ENCODE data around the gene EXOG.

Gene EXOG

GRCh38 chr3:38522002-38522401 lies 25.9 kb downstream of the EXOG start:
- Histone ChIP-seq H3K4me3 (ENCODE audit: severe bottlenecking) (no peak overlapping the region), H3K4me1 (ENCODE audit: insufficient read depth, poor library complexity, severe bottlenecking) (no peaks in the 10 kb centered on the region), H3K36me3 (ENCODE audit: low read depth) (peaks cover 37% of the 10 kb centered on the region), H3K9me3 (ENCODE audit: severe bottlenecking) (no peaks in the 10 kb centered on the region), H3K27ac (ENCODE audit: poor library complexity, severe bottlenecking) (no peak overlapping the region), H3K27me3 (ENCODE audit: insufficient read depth, poor library complexity, severe bottlenecking) (no peaks in the 10 kb centered on the region)
- DNase-seq (ENCODE audit: low spot score): no peak
- TF ChIP-seq CTCF (IDR thresholded peaks at IDR 0.05; ENCODE audit: poor library complexity, severe bottlenecking): no peak
- no peak for ATAC-seq (ENCODE audit: low read depth)

GRCh38 chr3:38524141-38524739 lies 28.1 kb downstream of the EXOG start:
- peaks cover 32% of the 10 kb centered on the region for H3K36me3 ChIP-seq (ENCODE audit: low read depth)
- no peak for TF ChIP-seq CTCF (IDR thresholded peaks at IDR 0.05; ENCODE audit: poor library complexity, severe bottlenecking)
- DNase-seq (ENCODE audit: low spot score) (no peak), ATAC-seq (ENCODE audit: low read depth) (no peak)
- H3K4me1 ChIP-seq (ENCODE audit: insufficient read depth, poor library complexity, severe bottlenecking): no peaks in the 10 kb centered on the region
- H3K27ac ChIP-seq (ENCODE audit: poor library complexity, severe bottlenecking): no peak overlapping the region
- H3K9me3 ChIP-seq (ENCODE audit: severe bottlenecking): no peaks in the 10 kb centered on the region
- H3K27me3 ChIP-seq (ENCODE audit: insufficient read depth, poor library complexity, severe bottlenecking): no peaks in the 10 kb centered on the region
- no peak overlapping the region for H3K4me3 ChIP-seq (ENCODE audit: severe bottlenecking)

- H3K4me3 ChIP-seq (ENCODE audit: severe bottlenecking): no peak overlapping the region
- no peak for DNase-seq (ENCODE audit: low spot score)
- H3K27me3 ChIP-seq (ENCODE audit: insufficient read depth, poor library complexity, severe bottlenecking): no peaks in the 10 kb centered on the region
- no peaks in the 10 kb centered on the region for H3K4me1 ChIP-seq (ENCODE audit: insufficient read depth, poor library complexity, severe bottlenecking)
- ATAC-seq (ENCODE audit: low read depth): no peak
- TF ChIP-seq CTCF (IDR thresholded peaks at IDR 0.05; ENCODE audit: poor library complexity, severe bottlenecking): no peak
- H3K9me3 ChIP-seq (ENCODE audit: severe bottlenecking): no peaks in the 10 kb centered on the region
- H3K27ac ChIP-seq (ENCODE audit: poor library complexity, severe bottlenecking): no peak overlapping the region
- peaks cover 29% of the 10 kb centered on the region for H3K36me3 ChIP-seq (ENCODE audit: low read depth)
Observed at GRCh38 chr3:38526792-38527191, 30.7 kb downstream of the EXOG start.

- H3K27ac ChIP-seq (ENCODE audit: poor library complexity, severe bottlenecking): no peak overlapping the region
- no peak for ATAC-seq (ENCODE audit: low read depth)
- no peaks in the 10 kb centered on the region for H3K9me3 ChIP-seq (ENCODE audit: severe bottlenecking)
- H3K4me3 ChIP-seq (ENCODE audit: severe bottlenecking): no peak overlapping the region
- no peaks in the 10 kb centered on the region for H3K4me1 ChIP-seq (ENCODE audit: insufficient read depth, poor library complexity, severe bottlenecking)
- no peaks in the 10 kb centered on the region for H3K27me3 ChIP-seq (ENCODE audit: insufficient read depth, poor library complexity, severe bottlenecking)
- no peak for DNase-seq (ENCODE audit: low spot score)
- H3K36me3 ChIP-seq (ENCODE audit: low read depth): peaks cover 14% of the 10 kb centered on the region
- TF ChIP-seq CTCF (IDR thresholded peaks at IDR 0.05; ENCODE audit: poor library complexity, severe bottlenecking): peak; percentile 14
Observed at GRCh38 chr3:38528457-38528856, 32.3 kb downstream of the EXOG start.

- no peaks in the 10 kb centered on the region for H3K9me3 ChIP-seq (ENCODE audit: severe bottlenecking)
- DNase-seq (ENCODE audit: low spot score) (no peak), ATAC-seq (ENCODE audit: low read depth) (no peak)
- H3K27ac ChIP-seq (ENCODE audit: poor library complexity, severe bottlenecking): no peak overlapping the region
- H3K4me3 ChIP-seq (ENCODE audit: severe bottlenecking): no peak overlapping the region
- no peaks in the 10 kb centered on the region for H3K36me3 ChIP-seq (ENCODE audit: low read depth)
- no peaks in the 10 kb centered on the region for H3K4me1 ChIP-seq (ENCODE audit: insufficient read depth, poor library complexity, severe bottlenecking)
- H3K27me3 ChIP-seq (ENCODE audit: insufficient read depth, poor library complexity, severe bottlenecking): no peaks in the 10 kb centered on the region
- no peak for TF ChIP-seq CTCF (IDR thresholded peaks at IDR 0.05; ENCODE audit: poor library complexity, severe bottlenecking)
Observed at GRCh38 chr3:38532529-38532928, 36.4 kb downstream of the EXOG start.
